GM21423 (cell line): ENCODE results near the gene PLIN3.
"Not testable (repeated sequence)": the region's sequence is repeated elsewhere in the genome, so short reads cannot be mapped to it uniquely, and the experiment has no call there.

Experiments used
- ATAC-seq: cut with Tn5 transposase; IDR thresholded peaks from one replicate; pipeline ENCODE4 v1.9.1; 2021; ENCODE audit warnings: mild to moderate bottlenecking, moderate library complexity; ENCODE audit not compliant: unreplicated experiment

PLIN3 gene

GRCh38 chr19:4867534-4868285, at the start of gene PLIN3:
TSS of gene PLIN3 (minus strand) at chr19:4867667. CDS start at chr19:4861394, 6,273 bp downstream.
- ATAC-seq, result peak; percentile 71

GRCh38 chr19:4916292-4917082, 49.0 kb upstream of the PLIN3 start:
- peak; percentile 44 for ATAC-seq

GRCh38 chr19:4914736-4915501, 47.5 kb upstream of the PLIN3 start:
- ATAC-seq, result no peak

- no peak for ATAC-seq
Observed at GRCh38 chr19:4913996-4914735, 46.7 kb upstream of the PLIN3 start.

- no peak for ATAC-seq
Observed at GRCh38 chr19:4911786-4912672, 44.6 kb upstream of the PLIN3 start.

- ATAC-seq, result no peak
Observed at GRCh38 chr19:4911314-4911713, 43.8 kb upstream of the PLIN3 start.

GRCh38 chr19:4910594-4911281, 43.3 kb upstream of the PLIN3 start:
- no peak for ATAC-seq

- peak; percentile 78 for ATAC-seq
Observed at GRCh38 chr19:4909897-4910593, 42.6 kb upstream of the PLIN3 start.

GRCh38 chr19:4909156-4909896, 41.9 kb upstream of the PLIN3 start, which contains the start of gene UHRF1:
TSS of gene UHRF1 (plus strand) at chr19:4909501. CDS start at chr19:4910886, 1,385 bp downstream.
- no peak for ATAC-seq

- ATAC-seq, result no peak
Observed at GRCh38 chr19:4908781-4909155, 41.3 kb upstream of the PLIN3 start.

GRCh38 chr19:4908360-4908759, 40.9 kb upstream of the PLIN3 start:
- ATAC-seq, result no peak

- ATAC-seq, result no peak
Observed at GRCh38 chr19:4906963-4907362, 39.5 kb upstream of the PLIN3 start.

GRCh38 chr19:4904481-4904880, 37.0 kb upstream of the PLIN3 start:
- ATAC-seq, result no peak

- no peak for ATAC-seq
Observed at GRCh38 chr19:4902796-4903195, 35.3 kb upstream of the PLIN3 start, which contains the start of gene ARRDC5. TSS of gene ARRDC5 (minus strand) at chr19:4902896. CDS start at chr19:4902825, 71 bp downstream.

GRCh38 chr19:4900879-4901278, 33.4 kb upstream of the PLIN3 start:
- not testable (repeated sequence) for ATAC-seq

GRCh38 chr19:4897146-4897545, 29.7 kb upstream of the PLIN3 start:
- no peak for ATAC-seq

- no peak for ATAC-seq
Observed at GRCh38 chr19:4896372-4896771, 28.9 kb upstream of the PLIN3 start.

- ATAC-seq, result not testable (repeated sequence)
Observed at GRCh38 chr19:4892962-4893361, 25.5 kb upstream of the PLIN3 start.
